NCI-H2081 (cell line): ENCODE data around the gene PRICKLE2.
A peak's percentile ranks its signal among the peaks of the same experiment; 100 is the strongest.

Experiments used
- DNase-seq, 2 experiments: peaks; one replicate each; lab custom pipeline; 2025; lab: John Stamatoyannopoulos, UW

Gene PRICKLE2

DNA sequence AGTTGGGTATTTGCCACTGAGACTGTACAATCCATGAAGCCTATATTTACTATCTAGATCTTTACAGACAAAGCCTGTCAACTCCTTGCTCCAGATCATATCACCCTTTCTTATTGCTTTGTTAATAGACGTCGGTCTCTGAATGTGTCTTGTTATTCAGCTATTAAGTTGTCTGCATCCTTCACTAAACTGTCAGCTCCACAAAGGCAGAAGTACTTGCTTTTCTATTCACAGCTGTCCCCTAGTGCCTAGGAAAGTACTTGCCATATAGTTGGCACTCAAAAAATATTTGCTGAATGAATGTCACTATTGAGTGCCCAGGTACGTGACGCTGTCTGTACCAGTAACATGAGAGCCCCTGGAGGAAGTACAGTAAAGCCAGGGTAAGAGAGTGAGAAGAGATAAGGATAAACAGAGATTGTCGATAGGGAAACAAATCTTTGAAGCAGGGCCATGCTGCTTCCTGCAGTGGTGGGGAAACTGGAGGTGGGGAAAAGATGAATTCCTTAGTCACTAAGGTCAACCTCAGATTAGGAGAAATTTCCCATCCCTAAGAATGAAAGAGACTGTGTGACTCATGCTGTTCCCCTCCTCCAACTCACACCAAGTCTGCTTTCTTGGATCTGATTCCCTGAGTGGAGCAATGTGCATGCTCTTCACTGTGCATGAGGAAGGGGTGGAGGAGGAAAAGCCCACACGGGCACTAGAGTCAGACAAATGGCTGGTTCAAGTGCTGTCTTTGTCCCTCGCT is 36.3 kb downstream of the PRICKLE2 start:
- DNase-seq: no peak

DNA sequence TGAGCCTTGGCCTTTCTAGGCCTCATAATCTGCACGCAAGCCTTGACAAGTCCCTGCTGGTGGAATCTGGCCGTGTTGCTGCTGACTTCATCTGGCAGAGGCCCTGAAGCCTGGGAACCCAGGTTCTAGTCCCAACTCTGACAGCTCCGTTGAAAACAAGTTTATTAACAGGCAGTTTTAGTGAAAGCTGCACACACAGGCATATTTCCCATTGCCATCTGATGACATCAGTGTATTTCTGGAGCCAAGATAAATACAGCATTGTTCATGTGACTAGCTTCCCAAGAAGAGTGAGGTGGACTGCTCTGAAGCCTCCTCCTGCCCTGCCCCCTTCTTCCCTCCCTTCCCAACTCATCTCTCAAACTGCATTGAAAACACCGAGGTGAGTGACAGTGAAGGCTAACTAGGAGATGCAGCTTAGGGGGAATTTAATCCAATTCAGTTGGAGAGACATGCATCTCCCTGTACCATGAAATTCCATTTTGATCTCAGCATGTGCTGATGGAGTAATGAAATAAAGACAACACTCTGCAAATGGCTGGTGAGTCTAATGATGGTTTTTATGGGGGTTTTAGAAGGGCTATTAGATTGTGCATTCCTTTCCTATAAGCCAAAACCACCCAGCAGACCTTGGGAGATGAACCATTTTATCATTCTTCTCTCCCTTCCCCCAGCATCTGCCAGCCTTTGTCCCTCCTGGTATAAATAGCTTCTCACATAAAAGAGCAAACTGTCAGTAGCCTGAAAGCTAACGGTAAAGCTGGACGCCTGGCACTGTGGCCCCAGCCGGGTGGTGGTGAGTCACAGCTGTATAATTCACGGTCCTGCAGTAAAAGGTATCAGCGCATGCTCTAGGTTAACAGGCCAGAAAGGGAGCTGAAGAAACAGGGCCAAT is 38.0 kb downstream of the PRICKLE2 start:
- peak in 1 of 2 experiments; percentile 39 for DNase-seq

DNA sequence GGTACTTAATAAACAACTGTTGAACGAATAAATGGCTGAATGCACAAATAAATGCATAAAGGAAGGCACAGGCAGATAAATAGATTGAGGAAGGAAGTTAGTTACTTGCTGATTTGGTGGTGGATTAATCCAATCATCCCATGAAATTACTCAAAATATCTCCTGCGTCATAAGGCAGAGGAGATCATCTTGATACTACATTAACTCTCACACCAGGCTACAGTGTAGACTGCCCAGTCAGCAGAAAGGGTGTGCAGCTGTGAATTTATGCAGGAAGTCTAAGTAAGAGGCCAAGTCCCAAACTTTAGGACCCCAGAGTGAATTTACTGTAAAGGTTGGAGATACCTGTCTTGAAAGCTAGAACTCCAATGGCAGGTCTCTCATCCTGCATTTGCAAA is 38.6 kb downstream of the PRICKLE2 start:
- no peak for DNase-seq

DNA sequence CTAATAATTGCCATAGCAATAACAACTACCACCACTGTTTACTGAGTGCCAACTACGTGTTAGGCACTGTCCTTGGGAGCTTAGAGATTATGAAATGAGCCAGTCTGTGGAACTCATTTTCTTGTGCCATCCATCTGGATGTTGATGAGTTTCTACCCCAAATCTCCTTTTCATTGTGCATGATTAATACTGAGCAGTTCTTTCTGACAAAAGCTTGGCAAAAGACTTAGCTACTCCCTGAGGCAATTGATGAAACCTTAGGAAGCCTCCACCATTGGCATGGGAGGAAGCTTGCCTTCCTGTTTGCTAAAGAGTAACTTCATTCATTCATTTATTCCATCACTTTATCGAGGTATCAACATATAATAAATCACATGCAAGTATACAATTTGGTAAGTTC is 39.8 kb downstream of the PRICKLE2 start:
- no peak for DNase-seq

DNA sequence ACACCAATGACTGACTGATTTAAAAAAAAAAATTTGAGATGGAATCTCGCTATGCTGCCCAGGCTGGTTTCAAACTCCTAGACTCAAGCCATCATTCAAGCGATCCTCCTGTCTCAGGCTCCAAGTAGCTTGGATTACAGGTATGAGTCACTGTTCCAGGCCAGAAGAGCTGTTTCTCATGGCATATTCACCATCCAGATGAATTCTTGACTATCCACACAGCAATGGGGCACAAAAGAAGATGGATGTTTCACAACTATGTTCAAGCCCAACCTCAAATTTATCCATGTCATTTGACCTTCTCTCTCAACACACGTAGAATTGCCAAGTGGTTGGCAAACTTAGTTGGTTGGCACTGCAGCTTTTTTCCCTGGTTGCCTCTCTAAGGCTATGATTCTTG is 40.6 kb downstream of the PRICKLE2 start:
- DNase-seq: no peak

DNA sequence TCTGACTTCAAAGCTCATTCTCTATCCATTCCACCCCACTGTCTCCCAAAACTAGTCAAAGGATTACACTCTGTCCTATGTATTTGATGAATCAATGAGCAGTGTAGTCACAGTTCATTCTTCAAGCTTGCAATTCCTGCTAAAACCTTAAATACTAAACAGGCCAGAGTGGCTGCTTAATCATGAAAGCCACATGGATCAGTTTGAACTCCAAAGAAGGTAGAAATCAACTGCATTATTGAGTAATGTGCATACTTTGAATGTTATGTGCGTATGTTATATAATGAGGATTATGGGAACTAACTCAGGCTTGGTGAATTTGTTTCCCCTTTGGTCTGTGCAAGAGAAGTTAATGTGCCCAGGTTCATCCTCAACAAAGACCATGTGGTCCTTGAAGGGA is 45.4 kb downstream of the PRICKLE2 start:
- no peak for DNase-seq

DNA sequence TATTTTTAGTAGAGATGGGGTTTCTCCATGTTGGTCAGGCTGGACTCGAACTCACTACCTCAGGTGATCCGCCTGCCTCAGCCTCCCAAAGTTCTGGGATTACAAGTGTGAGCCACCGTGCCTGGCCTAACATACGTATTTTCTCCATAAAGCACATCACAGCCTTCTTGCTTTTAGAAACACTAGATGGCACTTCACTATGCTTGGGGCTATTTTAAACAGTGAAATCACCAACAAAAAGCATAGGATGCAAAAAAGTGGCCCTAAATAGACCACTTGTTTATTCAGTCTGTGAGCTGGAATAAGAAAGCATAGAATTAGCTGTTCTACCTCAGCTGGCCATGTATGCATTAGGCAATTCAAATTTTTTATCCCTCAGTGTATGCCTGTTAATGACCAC is 46.0 kb downstream of the PRICKLE2 start:
- DNase-seq: peak in 1 of 2 experiments; percentile 27

DNA sequence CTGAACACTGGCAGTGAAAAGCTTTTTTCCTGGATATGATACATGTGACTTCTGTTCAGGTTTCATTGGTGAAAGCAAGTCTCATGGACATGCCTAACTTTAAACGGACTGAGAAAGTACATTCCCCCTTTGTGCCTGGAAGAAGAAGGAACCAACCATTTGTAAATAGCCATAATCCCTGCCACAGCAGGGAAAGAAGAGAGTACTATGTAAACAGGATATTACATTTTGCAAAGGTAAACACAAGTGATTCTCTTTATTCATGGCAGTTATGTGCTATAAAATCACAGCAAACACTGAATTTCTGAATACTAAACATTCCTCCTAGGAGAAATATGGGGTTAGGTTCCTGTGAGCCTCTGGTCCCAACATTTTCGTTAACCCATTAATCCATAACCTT is 46.8 kb downstream of the PRICKLE2 start:
- peak in 1 of 2 experiments; percentile 5 for DNase-seq

DNA sequence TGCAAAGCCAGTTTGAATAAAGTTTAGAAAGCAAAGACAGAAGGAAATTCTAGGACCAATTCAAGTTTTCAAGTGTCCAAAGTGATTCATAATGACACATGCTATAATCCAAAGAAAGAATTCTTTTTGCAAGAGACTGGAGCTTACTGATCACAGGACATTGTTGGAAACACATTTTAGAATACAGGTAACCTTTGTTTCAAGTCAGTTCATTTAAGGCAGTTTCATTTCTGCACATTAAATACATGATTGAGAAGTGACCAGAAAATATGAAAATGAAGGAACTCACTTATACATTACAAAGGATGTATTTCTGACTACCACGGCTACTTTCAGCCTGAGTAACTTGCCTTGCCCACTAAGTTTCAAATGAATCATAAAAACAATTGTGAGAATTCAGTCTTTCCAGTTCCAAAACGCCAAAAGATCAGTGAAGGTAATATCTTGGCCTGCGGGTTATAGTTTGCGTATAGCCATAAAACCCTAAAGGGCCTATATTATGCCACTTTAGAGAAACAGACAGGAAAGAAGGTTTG is 48.7 kb downstream of the PRICKLE2 start:
- no peak for DNase-seq

DNA sequence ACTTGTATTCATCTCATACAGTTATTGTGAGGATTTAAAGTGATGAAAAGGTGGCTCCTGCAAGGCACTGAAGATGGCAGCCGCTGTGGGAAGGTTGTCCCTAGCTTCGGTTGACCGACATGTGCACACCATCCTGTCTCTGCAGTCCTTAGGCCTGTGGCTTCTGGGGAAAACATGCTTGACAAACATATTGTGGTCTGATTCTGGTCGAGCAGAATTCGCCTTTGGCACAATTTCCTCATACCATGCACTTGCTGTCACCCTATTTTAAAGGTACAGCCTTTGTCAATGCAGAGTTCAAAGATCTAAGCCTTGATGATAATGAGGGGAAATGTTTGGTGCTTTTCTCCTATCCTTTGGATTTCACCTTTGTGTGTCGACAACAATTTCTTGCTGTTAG is 50.9 kb downstream of the PRICKLE2 start:
- DNase-seq: no peak

DNA sequence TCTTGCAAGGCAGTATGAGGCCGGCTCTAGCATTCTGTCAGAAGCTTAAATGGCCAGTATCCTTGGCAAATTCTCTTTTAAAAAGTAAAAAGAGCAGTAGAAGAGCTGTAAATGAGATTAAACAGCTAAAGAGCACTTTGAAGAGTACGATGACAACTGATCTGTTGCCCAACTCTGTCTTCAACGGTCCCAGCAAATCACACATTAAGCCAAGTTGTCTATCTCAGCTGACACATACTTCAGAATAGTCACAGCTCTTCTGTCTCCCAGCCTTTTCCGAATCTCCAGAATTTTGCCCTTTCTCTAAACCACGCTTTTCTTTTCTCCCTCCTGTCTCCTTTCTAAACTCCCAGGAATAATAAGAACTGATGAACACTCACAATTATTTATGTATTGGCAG is 51.7 kb downstream of the PRICKLE2 start:
- DNase-seq: no peak

DNA sequence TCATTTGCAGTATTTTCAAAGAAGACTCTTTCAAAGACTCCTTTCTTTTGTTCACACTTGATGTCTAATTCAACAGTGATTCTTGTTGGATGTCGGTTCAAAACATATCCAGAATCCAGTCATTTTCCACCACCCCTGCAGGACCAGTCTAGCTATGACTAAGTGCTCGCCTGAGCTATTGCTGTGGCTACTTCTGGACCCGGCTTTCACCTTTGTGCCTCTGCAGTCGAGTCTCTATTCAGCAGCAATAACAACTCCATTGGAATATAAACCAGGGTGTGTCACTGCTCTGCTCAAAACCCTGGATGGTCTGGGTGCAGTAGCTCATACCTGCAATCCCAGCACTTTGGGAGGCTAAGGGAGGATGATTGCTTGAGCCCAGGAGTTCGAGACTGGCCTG is 55.0 kb downstream of the PRICKLE2 start:
- no peak for DNase-seq

DNA sequence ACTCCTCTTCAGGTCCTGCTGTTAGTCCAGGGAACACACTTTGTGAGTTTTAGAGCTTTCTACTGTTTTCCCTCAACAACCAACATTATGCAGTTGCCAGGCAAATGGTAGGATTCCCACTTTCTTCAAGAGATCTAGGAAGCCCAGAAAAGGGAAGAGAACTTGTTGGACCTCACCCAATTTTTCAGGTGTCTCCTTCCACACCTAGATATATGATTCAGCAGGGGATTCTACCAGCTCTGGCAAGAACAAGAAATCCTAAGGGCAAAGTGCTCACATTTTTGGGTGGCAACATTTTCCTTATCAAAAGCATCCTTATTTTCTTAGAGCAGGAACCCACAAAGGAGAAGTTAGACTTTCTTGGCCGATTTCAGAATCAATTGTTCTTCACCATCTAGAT is 57.4 kb downstream of the PRICKLE2 start:
- DNase-seq: no peak

DNA sequence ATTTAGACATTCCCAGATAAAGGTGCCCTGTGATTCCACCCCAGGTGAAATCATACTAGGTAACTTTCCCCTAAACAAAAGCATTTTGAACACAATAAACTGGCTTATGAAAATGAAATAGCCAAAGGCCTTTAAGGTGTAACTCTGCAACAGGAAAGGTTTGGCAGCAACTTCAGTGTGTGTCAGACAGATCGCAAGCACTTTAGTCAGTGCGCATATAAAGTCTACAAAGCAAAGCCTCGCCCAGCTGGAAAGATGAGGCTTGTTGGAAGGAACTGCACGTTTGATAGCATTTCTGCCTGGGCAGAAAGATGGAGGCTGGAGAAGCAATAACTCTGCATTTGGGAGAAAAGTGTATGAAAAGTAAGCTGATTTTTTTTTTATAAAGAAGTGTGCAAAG is 57.9 kb downstream of the PRICKLE2 start:
- DNase-seq: no peak

DNA sequence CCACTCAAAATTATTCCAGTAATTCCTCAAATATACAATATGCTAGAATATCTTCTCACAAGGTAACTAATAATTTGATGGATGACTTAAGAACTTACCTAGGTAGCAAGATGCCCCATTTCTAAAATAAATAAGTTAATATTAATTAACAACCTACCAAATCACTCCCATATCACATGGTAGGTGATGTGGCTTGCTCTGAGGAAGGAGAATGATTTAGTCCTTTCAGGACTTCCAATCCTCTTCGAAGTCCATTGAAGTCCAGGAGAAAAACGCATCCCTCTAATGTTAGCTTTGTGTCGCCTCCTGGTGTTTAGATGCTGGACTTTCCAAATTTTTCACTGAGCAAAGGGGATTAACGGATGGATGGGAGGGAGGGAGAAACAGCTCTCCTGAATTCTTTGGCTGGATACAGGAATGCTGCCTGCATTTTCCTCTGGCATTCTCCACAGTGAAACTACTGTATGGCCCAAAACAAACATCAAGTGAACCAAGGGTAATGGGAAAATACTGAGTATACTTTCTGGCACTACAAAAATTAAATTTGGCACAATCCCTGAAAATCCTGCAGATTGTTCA is 58.6 kb downstream of the PRICKLE2 start:
- DNase-seq: no peak

DNA sequence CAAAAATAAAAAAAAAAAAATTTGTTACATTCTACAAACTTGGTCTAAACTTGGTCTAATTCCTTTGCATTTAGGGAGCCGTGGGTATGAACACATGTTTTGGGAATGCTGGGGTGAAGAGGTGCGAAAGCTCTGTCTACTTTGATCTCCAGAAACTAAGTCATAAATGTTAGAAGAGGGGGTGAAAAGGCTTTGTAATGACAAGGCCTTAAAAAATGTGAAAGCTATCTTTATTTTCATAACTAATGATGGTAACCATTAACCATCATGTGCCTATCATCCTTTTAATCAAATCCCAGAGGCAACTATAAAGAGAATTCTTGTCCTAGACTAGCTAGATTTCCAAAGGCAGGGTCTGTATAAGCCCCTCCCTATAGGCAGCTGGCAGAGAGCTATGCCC is 60.9 kb downstream of the PRICKLE2 start:
- no peak for DNase-seq

DNA sequence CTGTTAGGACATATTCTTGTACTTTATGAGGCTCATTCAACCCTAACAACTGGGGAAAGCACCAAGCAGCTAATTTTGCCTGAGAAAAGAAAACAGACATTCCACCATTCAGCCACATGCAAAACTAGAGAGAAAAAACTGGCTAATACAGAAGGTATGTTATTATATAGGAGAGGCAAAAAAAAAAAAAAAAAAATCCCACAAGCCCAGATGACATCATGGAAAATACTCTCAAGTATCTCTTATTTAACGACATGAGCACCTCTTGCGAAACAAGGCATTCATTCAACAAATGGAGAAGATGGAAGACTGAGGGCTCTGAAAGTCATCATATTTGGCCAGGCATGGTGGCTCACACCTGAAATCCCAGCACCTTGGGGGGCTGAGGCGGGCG is 61.5 kb downstream of the PRICKLE2 start:
- DNase-seq: no peak

DNA sequence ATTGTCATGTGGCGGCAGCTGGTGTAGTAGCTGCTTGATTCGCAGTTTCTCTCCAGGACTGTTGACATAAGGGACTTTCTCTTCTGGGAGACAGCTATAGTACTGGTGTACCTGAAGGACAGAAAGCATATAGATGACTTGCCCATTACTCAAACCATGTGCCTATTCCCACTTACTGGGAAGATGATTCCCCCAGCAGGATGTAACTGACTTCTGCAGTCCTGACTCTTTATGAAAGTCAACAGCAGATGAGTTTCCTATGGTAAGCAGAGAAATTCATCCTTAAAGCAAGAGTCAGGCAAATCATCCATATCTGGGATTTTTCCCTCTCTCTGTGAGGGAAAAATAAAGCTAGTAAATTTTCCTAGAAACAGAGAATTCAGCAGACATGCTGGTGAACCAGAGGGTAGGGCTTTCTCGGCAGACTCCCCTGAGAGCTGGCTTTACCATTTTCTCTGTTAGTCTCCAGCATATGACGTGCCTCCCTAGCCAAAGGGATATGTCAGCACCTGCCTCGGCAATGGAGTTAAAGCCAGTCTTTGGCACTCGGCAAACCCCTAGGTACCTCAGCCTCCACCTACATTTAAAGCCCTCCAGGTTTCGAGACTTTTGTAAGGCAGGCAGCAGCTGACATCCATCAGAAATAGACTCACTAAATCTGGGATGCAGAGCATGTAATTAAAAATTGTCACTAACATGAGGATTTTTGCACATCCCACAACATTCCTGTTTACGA is 62.1 kb downstream of the PRICKLE2 start:
- DNase-seq: peak in 1 of 2 experiments; percentile 49

DNA sequence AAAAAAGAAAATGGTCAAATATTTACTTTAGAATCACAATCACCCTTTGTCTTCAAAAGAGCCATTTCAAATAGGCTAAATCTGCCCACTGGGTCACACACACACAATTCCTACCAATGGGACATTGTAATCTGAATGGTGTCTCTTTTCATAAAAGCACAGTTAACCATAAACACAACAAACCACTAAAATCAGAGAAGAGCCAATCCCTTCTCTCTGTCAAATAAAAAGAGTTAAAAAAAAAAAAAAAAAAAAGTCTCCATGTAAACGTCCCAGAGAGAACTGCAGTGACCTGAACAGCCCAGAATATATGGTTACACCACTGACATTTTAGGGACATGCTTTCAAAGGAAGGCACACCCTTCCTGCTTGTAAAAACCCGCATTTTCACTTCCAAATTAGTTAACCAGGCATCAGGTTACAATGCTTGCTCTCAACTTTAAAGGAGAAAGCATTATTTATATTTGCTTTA is 63.7 kb downstream of the PRICKLE2 start:
- peak in 1 of 2 experiments; percentile 29 for DNase-seq

DNA sequence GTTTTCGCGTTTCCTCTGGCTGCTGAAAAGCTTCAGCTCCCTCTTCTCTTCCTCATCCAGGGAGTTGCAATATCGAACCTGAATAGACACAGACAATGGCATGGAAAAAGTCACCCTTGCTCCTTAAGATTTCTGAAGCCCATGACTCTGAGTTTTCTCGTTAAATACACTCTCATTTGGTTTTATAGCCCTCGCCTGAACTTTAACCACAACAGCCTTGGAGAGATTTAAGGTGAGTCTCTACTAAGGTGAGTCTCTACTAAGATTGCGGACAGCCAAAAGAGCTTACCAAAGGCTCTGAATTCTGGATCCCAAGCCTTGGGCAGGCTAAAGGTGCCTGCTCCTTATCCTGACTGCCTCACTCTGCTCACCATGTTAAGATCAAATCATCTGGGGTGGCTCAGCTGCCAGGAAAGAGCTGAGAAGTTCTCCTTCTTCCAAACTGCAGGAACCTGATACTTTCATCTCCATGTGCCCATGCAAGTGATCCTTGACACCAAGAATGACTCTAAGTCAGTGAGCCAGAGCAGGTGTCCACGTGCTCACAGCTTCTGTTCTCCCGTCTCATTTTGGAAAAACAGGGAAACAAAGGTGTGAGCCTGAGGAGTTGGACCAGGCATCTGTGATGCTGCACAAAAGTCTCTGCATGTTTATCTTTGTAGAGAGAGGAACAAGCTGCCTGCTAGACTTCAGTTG is 65.1 kb downstream of the PRICKLE2 start:
- DNase-seq: no peak

DNA sequence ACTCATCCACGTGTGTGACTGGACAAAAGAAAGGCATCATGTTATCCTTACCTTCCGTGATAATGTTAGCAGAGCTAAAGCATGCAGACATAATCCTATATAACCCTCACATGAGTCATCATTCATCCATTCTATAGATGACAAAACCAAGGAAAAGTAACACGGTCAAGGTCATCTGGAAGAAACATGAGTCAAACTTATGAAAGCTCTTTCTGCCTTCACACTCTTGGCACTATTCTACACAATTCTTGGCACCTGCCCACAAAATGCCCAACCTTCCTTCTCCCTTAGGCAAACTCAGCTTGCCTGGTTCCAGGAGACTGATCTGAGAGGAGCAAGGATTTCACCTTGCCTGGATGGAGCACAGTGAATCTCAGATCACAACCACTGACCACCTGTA is 66.9 kb downstream of the PRICKLE2 start:
- no peak for DNase-seq
